ENCODE results near the gene PRKAR1A.

PRKAR1A gene

DNA sequence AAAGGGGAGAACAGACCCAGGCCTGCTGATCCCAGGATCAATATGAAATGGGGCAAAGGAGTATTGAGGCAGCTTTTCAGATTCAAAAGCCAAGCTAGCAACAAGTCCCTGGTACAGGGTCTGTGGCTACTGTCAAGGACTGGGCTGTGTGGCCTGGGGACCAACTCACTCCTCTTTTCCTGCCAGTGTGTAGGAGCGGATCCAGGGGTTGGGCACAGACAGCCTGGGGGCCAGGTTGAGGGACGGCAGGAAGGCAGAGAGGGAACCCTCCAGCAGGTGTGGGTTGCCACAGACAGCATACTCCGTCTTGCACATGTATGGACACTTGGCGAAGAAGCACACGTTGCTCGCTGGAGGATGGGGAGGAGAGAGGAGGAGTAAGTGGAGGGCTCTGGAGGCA is 29.6 kb downstream of the PRKAR1A start:
- no peak for FAIRE-seq

DNA sequence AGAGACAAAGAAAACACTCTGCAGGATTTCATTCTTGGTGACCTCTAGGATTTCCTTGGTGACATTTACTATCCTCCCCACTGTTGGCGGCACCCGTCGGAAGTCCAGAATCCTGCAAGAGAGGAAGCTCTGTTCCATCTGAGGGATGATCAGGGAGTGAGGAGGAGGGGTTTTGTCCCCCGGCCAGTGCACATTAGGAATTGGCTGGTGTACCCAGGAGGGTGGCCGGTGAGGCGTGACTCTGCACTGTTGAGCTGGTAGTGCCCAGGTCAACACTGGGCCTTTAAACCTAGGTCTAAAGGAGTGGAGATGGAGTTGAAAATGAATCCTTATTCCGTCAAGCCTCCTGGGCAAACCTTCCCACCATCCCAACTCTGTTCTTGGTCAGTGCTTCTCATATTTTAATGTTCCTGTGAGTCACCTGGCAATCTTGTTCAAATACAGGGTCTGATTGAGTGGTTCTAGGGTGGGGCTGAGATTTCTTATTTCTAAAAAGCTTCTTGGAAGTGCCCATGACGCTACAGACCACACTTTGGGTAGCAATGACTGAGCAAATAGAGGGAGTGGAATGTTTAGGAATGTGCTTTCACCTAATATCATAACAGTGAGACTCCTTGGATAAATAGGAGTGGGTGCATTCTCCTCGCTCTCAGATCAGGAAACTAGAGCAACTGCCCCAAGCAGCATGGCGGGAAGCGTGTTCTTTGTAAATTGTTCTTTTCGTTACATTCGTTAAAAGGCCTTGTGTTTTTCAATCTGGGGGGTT is 30.7 kb downstream of the PRKAR1A start:
- FAIRE-seq, result no peak
- DNase-seq (ENCODE audit: low spot score), result no peak

More for the DNA sequence above, 29.6 kb downstream of the PRKAR1A start:
- no peak for DNase-seq (ENCODE audit: low spot score)

DNA sequence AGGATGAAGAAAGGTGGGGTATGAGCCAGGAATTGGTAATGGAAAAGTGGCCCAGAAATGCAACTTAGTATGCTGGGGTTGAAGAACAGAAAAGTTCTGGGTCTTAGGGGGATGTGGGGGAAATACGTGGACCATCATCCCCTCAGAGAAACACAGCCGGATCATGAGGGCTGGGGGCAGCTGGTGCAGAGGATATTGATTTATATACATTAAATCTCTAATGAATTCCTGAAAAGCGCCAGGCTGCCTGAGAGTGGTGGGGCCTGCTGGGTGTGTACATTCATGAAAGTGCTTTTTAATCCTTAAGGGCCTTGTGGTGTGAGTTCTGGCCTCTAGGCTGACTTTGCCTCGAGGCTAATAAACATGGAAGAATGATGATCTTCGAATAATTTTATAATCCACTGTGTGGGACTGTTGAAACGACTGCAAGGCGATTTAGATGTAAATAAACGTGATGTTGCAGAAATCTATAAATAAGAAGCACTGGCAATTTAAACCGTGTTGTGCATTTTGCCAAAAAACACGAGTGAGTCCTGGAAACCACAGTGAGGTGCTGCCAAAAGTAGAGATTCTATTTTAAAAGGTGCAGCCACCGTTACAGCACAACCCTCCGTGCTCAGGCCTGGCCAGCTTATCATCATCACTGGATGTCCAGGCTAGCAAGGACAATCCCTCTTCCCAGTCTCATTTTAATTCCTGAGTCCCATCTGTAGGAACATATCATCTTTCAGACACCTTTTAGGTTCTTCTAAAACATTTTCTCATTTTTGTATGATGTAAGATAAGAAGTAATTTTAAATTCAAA is 32.1 kb downstream of the PRKAR1A start:
- DNase-seq (ENCODE audit: low spot score), result no peak
- FAIRE-seq, result no peak

DNA sequence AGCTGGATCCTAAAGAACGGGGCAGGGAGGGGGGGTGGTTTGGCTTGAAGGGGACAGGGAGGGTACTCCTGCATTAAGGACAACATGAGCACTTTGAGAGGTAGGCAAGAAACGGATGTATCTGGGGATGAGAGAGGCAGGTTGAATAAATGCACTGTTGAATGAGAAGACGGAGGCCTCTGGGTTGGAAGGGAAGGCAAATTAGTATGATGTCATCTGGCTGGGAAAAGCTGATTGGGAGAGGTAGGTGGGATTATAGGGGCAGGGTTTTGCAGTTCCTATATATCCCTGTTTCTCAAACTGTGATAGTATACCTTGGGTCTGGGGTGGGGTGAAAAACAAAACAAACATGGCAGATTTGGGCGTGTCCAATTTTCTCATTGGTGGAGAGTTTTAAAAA is 44.3 kb downstream of the PRKAR1A start:
- FAIRE-seq (no peak), DNase-seq (ENCODE audit: low spot score) (no peak)

DNA sequence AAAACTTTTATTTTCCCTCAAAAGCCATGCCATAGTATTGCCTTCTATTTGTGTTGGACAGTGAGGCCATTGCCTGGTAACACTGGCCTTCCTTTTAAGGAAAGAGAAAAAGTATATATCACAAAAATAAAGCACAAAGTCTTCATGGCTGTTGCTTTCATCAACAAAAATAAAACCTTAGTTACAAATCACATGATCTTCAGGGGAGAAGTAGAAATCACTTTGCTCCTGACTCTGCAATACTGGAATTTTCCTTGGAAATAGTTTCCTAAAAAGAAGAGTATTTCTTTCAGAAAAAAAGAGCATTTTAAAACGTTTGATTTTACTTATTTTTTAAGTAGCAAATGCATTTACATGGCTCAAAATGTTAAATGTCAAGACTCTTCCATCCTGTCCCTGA is 47.1 kb downstream of the PRKAR1A start:
- no peak for DNase-seq (ENCODE audit: low spot score)
- no peak for FAIRE-seq

DNA sequence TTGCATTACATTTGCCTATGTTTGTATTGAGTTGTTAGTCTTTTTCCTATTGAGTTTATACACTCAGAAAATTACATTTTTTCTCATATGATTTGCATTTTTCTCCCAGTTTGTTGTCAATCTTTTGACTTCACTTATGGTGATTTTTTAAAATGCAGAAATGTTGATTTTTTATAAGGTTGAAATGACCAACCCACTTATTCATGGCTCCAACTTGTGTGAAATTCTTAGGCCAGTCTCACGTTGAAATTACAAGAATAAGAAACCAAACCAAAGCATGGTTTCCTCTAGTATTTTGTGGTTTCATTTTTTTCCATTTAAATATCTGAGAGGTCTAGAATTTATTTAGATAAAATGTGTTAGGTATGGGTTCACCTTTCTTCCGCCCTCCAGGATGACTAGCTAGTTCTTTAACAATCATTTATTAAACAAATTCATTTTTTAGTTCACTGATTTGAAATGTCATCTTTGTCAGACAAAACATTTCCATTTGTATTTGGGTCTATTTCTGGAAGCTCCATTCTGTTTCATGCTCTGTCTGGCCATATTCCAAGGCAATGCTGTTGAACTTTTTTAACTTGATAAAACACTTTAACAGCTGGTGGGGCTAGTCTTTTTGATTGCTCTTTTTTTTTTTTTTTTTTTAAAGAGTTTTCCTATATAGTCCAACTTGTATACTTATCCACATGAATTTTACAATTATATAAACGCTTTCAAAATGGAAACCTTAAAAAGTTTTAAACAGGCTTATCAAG is 48.9 kb downstream of the PRKAR1A start:
- DNase-seq (ENCODE audit: low spot score), result no peak
- no peak for FAIRE-seq

DNA sequence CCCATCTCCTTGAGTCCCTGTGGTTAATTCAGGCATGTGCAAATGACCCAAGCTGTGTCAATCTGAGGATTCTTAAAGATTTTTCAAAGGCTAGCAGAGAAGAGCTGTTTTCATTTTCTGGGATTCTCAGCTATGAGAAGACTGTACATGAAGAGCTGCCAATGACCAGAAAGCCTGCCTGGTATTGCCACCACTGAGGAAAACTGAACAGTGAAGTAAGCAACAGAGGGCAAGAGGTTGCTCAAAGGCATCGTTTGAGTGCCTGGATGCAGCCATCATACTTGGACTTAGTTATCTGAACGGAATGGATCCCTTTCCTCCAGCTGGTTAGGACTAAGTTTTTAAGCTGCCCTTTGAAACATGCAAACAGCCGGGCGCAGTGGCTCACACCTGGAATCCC is 50.5 kb downstream of the PRKAR1A start:
- FAIRE-seq, result no peak
- no peak for DNase-seq (ENCODE audit: low spot score)

DNA sequence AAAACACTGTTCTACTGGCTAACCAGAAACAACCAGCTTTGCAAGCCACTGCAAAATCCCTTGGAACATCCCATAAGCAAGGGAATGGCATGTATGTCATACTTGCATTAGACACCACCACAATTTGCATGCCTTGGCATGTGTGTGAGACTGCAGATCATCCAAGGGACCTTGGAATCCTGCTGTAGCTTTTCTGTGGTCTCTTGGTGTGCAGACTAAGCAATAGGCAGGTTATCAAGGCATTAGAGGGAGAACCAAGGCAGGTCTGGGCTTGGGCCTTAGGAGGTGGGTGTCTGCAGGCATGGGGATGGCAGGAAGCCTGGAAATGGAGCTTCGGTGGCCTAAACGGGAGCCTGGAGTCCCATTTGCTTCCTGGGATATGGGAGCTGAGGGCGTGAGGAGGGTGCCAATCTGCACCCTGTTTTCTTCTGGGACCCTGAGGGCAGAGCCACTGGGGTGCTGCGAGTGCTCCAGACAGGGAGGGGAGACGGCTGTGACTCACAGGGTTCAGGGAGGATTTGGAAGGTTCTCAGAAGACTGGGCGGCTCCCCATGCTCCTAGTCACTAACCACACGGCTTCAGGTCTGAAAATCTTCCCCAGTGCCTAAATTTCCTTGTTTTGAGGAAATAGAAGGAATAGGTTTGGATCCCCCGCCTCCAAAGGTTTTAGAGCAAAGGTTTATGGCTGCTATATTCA is 52.3 kb downstream of the PRKAR1A start:
- no peak for DNase-seq (ENCODE audit: low spot score)
- FAIRE-seq, result no peak

DNA sequence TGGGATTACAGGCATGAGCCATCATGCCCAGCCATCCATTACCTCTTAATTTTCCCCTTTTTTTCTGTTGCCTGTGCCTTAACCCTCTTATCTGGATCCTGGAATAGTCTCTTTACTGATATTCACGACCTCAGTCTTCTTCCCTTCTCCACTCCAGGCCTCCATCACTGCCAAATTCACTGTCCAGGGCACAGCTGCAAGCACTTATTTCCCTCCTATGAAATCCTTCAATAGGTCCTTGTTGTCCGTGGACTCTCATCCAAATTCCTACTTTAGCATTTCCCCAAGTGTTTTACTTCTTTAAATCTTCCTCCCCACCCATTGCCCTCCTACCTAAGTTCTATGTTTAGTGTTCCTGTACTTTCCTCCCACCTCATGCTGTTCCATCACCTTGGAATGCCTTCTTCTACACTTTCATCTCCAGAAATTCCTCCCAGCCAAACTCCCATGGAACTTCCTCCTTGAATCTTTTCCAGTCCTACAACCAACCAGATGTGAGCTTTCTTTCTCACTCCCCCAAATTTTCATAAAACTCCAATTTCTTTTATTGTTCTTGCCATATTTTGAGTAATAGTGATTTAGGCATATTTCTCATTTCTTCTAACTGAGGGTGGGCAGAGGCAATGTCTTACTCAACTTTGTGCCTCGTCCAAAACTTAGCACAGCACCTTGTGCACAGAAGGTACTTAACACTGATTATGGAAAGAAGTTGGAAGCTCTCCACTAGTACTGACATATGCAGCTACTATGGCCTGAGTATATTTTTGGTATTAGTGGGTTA is 53.6 kb downstream of the PRKAR1A start:
- FAIRE-seq (no peak), DNase-seq (ENCODE audit: low spot score) (no peak)

DNA sequence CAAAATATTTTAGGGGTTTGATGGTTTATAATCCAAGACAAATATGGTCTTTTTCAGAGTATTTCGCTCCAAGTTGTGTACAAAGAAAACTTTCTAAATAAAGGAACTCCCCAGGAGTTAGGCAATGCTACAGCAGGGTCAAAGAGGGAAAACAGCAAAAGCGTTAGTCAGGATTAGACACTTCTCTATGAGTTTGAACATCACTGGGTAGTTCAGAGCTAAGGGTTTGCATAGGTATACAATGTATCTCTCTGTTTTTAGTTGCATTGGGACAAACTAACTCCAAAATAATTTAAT is 54.2 kb downstream of the PRKAR1A start:
- no peak for DNase-seq (ENCODE audit: low spot score)
- FAIRE-seq, result no peak

DNA sequence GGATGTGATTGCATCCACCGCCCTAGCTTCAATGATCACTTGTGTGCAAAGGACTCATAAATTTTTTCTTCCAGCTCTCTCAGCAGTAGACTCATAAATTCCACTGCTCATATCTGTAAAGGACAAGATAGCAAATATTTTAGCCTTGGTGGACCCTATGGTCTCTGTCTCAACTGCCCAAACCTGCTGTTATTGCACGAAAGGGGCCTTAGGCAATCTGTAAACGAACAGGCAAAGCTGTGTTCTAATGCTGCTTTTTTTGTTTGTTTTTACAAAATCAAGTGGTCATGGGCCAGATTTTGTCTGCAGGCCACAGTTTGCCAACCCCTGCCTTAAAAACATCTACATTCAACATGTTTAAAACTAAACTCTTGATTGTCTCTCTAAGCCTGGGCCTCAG is 54.8 kb downstream of the PRKAR1A start:
- no peak for FAIRE-seq
- no peak for DNase-seq (ENCODE audit: low spot score)

DNA sequence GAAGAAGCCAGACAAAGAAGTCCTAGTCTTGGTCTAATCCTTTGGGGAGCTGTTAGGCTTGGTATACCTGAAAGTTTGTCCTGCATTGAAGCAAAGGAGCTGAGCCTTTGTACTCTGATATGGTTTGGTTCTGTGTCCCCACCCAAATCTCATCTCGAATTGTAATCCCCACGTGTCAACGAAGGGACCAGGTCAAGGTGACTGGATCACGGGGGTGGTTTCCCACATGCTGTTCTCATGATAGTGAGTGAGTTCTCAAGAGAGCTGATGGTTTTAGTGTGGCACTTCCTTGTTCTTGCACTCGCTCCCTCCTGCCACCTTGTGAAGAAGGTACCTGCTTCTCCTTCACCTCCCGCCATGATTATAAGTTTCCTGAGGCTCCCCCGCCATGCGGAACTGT is 55.4 kb downstream of the PRKAR1A start:
- DNase-seq (ENCODE audit: low spot score), result no peak
- no peak for FAIRE-seq

DNA sequence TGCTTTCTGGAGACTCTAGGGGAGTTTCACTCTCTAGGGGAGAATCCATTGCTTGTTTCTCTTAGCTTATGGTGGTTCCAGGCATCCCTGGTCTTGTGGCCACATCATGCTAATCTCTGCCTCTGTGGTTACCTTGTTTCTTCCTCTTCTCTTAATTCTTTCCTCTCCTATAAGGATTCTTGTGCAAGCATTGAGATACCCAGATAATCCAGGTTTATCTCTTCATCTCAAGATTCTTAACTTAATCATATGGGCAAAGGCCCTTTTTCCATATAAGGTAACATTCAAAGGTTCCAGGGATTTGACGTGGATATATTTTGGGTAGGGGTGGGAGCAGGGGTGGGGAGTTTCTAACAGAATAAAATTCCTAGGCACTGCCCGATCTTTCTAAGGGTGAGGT is 56.4 kb downstream of the PRKAR1A start:
- no peak for FAIRE-seq
- no peak for DNase-seq (ENCODE audit: low spot score)

DNA sequence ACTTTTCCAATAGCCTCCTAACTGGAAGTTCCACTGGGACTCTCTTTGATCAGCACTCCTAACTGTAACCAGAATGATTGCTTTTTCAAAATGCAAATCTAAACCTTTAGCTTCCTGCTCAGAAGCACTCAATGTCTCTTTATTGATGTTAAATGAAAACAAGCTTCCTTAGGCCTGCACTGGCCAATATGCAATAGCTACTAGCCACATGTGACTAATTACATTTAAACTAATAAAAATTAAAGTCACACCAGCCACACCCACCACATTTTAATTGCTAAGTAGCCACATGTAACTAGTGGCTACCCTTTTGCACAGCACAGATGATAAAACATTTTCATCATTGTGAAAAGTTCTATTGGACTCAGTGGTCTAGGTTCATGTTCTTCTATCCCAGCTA is 57.1 kb downstream of the PRKAR1A start:
- DNase-seq (ENCODE audit: low spot score), result no peak
- no peak for FAIRE-seq

DNA sequence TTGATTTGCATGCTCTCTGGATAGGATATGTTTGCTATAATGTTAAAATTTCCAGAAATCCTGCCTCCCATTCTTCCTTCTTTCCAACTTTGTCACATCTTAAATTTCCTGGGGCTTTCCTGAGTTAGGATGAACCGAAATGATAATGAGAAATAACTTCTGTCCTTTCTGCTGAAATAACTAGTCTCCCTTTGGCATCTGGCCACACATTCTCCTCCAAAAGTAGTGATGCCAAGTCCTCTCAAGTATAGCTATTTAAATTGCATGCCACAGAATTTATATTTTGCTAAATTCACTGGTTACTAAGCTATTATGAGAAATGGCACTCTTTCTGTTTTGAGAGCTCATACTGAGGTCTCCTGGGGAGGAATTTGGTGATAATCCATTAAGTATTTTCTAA is 58.3 kb downstream of the PRKAR1A start:
- FAIRE-seq (no peak), DNase-seq (ENCODE audit: low spot score) (no peak)

DNA sequence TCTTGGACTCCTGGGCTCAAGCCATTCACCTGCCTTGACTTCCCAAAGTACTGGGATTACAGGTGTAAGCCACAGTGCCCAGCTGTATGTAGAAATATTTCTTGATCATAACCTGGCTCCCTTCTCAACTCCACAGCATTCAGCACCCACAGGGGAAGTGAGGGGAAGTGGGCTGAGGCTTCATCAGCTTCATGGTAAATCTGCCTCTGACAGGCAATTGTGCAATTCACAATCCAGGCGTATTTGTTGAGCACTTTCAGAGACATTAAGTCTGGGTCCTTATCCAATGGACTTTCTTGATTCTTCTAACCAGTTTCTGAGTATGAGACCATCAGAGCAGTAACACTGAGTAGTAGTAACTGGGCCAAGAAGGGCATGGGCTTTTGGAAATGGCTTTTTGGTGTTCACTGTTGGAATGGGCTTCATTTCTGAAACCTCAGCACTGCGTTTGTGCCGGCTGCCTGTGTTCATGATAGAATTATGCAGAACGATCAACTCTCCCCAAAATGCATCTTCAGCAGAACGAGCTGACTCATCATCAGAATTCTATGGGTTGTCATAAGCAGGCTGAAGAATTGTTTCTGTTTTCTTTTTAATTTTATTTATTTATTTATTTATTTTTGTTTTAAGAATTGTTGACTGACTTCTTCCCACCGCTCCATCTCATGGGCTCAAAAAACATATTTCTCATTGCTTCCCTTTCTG is 60.1 kb downstream of the PRKAR1A start:
- FAIRE-seq (no peak), DNase-seq (ENCODE audit: low spot score) (no peak)

DNA sequence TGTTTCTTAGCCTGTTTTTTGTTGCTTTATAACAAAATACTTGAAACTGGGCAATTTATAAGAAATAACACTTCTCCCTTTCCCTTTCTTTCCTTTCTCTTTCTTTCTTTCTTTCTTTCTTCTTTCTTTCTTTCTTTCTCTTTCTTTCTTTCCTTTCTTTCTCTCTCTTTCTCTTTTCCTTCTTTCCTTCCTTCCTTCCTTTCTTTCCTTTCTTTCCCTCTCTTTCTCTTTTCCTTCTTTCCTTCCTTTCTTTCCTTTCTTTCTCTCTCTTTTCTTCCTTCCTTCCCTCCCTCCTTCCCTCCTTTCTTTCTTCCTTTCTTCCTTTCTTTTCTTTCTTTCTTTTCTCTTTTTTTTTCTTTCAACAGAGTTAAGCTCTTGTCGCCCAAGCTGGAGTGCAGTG is 61.1 kb downstream of the PRKAR1A start:
- no peak for FAIRE-seq
- no peak for DNase-seq (ENCODE audit: low spot score)

DNA sequence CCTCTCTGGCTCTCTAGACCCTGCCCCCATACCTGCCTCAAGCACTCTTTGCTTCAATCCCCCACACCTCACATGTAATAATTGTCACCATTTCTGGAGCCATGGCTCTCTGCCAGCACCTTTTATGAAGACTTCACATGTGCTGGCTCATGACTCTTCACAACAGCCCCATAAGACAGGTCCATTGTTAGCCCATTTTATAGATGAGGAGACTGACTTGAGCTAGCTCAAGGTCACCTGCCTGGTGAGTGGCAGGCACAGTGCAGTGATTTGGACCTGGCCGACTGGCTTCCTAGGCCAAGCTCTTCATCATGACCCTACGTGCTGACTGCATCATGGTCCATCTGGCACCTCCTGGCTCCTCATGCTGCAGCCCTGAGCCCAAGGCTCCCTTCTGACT is 63.9 kb downstream of the PRKAR1A start:
- FAIRE-seq (no peak), DNase-seq (ENCODE audit: low spot score) (no peak)

DNA sequence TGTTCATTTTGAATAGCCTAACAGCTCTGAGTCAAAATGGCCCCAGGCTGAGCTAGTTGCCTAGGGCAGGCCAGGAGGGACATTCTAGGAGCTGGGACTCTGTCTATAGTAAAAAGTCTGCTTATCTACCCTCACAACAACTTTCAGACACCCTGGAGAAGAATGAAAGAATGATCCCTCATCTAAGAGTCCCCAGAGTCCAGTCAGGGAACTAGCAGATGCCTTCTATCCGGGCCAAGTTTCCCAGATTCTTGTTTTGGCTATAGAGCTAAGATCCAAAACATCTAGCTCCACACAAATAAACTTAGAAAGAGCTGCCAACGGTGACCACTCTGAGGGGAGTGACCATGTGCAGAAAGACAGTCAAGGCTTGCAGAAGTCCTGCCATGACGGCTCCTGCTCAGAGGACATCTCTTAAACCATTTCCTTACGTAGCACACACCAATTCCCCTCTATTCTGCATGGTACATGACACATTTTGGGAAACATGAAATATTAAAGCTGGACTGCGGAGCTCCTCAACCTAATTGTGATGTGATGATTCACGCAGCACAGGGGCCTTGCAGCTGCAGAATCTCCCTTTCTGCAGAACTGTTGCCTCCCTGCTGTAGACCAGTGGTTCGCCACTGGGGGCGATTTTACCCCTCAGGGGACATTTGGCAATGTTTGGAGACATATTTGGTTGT is 64.7 kb downstream of the PRKAR1A start:
- DNase-seq (ENCODE audit: low spot score) (no peak), FAIRE-seq (no peak)

DNA sequence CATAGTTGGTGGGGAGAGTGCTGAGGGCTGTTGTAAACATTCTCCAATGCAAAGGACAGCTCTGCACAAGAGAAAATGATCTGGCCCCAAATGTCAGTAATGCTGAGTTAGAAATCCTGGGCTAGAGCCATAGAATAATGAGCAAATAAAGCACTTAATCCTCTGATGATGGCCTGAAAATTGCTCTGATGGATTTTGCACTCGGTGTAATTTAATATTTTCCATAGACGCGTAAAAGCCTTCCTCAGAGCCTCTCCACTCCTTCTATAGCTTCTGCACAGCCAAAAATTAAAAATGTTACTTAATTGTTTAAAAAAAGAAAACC is 65.2 kb downstream of the PRKAR1A start:
- no peak for DNase-seq (ENCODE audit: low spot score)
- FAIRE-seq, result no peak
